GM04503 (cell line): ENCODE data around the gene MMP15.
"Not testable (repeated sequence)": the region's sequence is repeated elsewhere in the genome, so short reads cannot be mapped to it uniquely, and the experiment has no call there.

Source experiments
- DNase-seq: peaks from one replicate; pipeline ENCODE4 v3.0.0-alpha.2; 2012; ENCODE audit warnings: low read depth

MMP15 gene

GRCh38 chr16:57996406-57997175 is 29.0 kb upstream of the MMP15 start:
- DNase-seq: no peak

- DNase-seq: no peak
Measured at GRCh38 chr16:57997176-57997527, 28.4 kb upstream of the MMP15 start.

- DNase-seq: no peak
Measured at GRCh38 chr16:57997528-57998265, 27.9 kb upstream of the MMP15 start.

- DNase-seq: no peak
Measured at GRCh38 chr16:57998486-57998885, 27.1 kb upstream of the MMP15 start.

DNA sequence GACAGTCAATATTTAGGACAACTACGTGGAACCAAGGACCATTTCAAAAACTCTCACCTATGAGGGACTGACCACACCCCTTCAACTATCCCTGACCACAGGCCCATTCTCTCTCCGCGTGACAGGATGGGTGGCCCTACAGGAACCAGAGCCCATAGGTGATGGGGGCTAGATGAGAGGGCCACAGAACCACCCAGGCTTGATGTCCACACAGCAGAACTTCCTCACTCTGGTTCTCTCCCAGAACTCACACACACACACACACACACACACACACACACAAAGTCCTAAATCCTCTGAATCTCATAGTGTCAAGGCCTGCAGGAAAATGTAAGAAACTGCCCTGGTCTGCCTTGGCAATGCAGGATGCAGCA is 26.6 kb upstream of the MMP15 start:
- no peak for DNase-seq

DNA sequence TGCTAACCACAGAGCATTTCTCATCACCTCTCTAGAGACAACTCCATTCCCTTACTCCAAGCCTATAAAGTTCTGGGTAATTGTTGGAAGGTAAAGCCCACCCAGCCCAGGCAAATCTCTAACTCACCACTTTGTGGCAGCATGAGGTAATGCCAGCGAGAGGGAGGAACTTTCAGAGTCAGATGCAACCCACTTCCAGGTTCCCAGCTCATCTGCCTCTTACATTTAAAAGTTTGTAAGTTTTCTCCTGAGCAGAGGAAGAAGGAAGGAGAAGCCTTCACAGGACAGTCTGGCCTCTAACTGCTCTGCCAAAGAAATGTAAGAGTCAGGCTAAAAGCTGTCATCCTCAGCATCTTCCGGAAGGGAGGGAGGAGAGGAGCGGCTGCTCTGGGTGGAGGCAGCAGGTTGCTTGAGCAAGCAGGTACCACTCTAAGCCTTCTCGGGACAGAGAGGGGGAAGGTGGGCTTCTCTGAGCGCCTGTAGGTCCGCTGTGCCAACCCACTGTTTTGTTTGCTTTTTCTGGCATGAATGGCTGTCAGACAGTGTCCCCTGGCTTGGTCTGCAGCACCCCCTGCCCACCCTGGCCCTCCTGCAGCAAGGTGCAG is 26.1 kb upstream of the MMP15 start:
- no peak for DNase-seq

GRCh38 chr16:57999971-58000705 is 25.4 kb upstream of the MMP15 start, which contains the start of gene ZNF319:
Gene ZNF319, minus strand, starts transcription at chr16:58000672. Its CDS starts 2,407 bp downstream, at chr16:57998265.
- DNase-seq: no peak

DNA sequence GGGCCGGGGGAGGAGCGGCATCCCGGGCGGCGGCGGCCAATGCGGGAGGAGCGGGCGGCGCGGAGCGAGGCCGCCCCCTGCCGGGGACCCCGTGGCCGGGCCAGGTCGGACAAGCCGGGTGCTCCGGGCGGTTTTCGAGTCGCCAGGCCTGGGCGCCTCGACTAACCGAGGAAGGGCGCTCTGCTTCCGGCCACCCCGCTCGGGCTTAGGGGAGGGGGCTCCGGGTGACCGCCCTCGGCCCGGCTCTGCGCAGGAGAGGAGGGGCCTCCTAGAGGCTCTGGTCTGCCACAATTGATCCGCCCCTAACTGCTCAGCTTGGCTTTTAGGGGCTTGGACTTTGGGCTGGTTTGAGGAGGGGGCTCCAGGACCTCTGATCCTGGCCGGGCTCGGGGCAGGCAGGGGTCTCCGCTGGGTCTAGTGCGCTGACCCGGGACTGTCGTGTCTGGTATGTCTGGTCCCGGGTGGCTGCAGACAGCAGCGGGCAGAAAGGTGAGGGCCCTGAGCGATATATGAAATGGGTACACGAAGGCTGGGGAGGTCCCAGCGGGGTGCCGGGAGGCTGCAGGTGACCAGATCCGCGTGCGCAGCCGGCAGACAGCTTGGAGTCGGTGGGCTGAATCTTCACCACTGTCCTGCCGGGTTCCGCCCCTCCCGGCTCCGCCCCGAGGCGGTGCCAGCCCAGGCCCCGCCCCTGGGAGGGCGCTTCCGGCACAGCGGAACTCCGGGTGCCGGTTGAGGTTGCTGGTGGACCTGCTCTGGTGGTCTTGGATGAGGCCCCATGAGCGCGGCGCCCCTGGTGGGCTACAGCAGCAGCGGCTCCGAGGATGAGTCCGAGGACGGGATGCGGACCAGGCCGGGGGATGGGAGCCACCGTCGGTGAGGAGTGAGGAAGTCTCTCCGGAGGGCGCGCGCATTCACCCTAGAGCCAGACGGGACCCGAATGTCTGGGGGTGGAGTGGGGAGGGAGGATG is 24.6 kb upstream of the MMP15 start, which contains the start of gene USB1:
Gene USB1, plus strand, starts transcription at position 702 of the 971 bp plus-strand sequence. Its CDS starts 77 bp downstream, at position 779.
- DNase-seq: no peak

GRCh38 chr16:58001781-58002415 is 23.7 kb upstream of the MMP15 start:
- DNase-seq: no peak

DNA sequence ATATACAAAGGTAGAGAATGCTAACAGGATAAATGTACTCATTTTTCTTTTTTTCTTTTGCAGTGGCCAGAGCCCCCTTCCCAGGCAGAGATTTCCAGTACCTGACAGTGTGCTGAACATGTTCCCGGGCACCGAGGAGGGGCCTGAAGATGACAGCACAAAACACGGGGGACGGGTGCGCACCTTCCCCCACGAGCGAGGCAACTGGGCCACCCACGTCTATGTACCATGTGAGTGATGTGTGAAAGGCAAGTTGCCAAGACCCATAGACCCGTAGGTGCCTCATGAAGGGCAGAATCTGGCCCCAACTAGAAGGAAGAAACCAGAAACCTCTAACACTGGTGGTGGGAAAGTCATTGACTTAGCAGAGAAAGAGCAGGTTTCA is 23.1 kb upstream of the MMP15 start:
- DNase-seq: no peak

- no peak for DNase-seq
Measured at GRCh38 chr16:58002936-58003335, 22.6 kb upstream of the MMP15 start.

- DNase-seq: not testable (repeated sequence)
Measured at GRCh38 chr16:58004736-58005135, 20.8 kb upstream of the MMP15 start.

DNA sequence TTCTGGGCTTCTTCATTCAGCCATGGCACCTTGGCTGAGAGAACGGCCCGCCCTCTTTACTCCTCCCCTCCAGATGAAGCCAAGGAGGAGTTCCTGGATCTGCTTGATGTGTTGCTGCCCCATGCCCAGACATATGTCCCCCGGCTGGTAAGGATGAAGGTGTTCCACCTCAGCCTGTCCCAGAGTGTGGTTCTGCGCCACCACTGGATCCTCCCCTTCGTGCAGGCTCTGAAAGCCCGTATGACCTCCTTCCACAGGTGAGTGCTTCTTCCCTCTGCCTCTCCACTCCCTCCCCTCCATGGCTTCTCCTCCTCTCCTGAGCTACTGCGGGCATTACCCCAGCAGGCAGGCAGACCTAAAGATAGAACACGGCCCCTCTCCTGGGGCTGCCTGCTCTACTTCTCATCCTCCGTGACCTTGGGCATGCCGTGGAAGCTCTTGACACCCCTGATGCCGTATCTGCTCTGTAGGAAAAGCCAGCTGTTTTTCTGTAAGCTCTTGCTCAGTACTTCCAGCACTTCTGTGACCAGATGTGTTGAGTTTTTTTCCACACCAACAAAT is 15.6 kb upstream of the MMP15 start:
- no peak for DNase-seq

- no peak for DNase-seq
Measured at GRCh38 chr16:58010886-58011285, 14.7 kb upstream of the MMP15 start.

DNA sequence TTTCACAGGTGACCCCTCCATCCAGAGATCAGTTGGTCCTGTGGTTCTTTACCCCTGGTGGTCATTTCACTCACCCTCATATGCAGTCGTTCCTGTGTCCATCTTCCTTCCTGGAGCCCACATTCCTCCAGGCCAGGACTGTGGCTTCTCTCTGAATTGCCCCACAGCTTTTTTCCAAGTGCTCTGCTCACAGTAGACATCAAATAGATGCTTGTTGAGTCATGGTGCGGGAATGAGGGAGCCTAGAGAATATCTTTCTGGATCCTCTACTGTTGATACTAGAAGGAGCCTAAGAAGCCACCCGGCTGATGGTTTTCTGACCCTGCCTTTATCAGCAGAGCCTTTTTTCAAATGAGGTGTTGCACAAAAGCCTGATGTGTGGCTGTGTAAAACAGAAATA is 13.9 kb upstream of the MMP15 start:
- peak; percentile 62 for DNase-seq

DNA sequence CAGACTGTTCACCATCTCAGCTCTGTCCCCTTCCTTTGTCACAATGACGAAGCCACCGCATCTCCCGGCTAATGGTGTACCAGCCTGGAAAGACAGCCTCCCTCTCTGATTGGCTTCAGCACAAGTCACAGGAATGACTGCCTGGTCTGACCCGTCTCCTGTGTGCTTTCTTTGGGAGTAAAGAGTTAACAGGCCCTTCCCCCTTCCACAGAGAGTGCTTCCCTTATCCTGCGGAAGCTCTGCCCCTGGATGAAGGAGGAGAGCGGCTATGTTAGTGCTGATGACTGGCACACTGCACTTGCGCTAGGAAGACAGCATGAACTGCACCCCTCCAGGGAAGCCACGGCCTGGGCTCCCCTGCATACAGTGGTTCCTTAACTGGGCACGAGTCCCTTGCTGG is 13.1 kb upstream of the MMP15 start:
- no peak for DNase-seq

DNA sequence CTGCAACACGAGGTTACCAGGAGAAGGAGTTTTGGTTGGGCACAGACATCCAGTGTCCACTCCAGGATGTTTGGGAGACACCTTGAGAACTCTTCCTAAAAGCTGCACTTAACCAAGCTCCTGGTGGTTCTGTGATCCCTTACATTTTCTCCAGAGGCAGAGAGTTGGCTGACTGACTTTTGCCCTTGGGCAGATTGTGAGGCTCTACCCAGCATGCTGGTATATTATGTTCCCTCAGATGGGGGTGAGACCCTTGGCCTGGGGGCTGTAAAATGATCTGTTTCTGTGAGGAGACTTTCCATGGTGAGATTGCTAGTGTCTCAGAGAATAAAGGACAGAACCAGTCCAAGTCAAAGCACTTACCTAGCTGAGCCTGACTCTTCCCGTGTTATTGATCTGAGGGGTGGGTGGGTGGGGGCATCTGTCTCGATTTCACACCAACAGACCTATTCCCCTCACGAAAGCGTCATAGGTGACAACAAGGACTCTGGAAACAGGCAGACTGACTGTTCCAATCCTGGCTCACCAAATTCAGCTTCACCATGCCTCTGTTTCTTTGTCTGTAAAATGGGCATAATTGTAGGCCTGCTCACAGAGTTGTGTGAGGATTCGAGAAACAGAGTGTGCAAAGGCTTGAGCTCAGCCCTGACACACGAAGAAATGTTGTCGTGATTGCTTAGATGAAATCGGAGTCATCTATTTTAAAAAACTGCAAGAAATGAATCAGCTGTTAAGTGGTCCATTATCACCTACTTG is 12.2 kb upstream of the MMP15 start:
- no peak for DNase-seq

- no peak for DNase-seq
Measured at GRCh38 chr16:58016840-58017446, 8.6 kb upstream of the MMP15 start.

DNA sequence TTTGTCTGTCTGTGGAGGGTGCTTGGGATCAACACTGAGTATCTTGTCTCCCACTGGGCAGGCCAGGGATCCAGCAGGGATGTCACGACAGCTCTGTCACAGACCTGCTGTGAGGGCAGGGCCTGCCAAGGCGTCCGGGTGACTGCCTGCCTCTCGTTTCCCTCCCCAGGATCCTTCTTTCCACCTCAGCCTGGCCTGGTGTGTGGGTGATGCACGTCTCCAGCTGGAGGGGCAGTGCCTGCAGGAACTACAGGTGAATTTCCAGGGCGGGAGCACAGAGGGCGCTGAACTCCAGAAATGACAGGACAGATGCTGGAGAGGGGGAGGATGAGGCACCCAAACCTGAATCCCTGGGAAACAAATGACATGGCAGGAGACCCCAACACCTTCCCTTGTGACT is 6.8 kb upstream of the MMP15 start:
- DNase-seq: no peak
